ENCODE measurements around the gene SETD7.
"Not testable (repeated sequence)": the region's sequence is repeated elsewhere in the genome, so short reads cannot be mapped to it uniquely, and the experiment has no call there.

SETD7 gene

DNA sequence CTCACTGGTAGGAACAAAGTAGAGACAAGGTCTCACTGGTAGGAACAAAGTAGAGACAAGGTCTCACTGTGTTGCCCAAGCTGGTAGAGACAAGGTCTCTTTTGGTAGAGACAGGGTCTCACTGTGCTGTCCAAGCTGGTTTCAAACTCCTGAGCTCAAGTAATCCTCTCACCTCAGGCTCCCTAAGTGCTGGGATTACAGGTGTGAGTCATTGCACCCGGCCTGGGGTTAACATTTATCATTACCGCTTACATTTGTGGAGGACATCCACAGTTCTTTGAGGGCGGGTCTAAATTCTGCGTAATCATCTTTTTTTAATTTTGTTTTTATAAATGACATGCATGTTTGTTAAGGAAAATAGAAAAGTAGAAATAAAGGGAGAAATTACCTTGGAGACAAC, 90.1 kb downstream of the SETD7 start:
- no peak for DNase-seq (ENCODE audit: low read depth in 2 of 2)

DNA sequence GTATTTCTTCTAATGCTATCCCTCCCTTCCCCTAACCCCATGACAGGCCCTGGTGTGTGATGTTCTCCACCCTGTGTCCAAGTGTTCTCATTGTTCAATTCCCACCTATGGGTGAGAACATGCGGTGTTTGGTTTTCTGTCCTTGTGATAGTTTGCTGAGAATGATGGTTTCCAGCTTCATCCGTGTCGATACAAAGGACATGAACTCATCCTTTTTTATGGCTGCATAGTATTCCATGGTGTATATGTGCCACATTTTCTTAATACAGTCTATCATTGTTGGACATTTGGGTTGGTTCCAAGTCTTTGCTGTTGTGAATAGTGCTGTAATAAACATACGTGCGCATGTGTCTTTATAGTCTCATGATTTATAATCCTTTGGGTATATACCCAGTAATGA, 91.5 kb downstream of the SETD7 start:
- not testable (repeated sequence) for DNase-seq (ENCODE audit: low read depth in 2 of 2)

DNA sequence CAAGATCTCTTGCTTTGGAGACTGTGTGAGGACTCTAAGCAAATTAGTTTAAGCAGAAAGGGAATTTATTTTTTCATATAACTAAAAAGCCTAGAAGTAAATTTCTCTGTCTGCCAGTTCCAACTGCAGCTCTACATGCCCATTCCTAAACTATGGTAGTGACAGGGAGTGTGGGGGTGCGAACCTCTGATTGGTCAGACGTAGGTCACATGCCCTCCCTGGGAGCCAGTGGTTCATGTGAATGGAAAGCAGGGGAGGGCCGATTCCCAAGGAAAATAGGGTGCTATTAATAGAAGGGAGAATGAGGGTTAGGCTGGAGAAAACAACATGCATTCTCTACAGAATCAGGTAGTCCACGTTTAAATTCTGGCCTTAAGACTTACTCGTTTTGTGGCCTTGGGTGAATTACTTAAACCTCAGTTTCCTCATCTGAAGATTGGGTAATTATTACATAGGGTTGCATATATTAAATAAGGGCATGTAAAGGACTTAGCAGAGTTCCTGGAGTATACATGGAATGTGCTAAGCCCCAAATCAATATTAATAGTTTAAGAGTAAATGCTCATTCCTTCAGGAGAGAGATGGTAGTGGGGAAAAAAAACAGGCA, 94.9 kb downstream of the SETD7 start:
- no peak for DNase-seq (ENCODE audit: low read depth in 2 of 2)

DNA sequence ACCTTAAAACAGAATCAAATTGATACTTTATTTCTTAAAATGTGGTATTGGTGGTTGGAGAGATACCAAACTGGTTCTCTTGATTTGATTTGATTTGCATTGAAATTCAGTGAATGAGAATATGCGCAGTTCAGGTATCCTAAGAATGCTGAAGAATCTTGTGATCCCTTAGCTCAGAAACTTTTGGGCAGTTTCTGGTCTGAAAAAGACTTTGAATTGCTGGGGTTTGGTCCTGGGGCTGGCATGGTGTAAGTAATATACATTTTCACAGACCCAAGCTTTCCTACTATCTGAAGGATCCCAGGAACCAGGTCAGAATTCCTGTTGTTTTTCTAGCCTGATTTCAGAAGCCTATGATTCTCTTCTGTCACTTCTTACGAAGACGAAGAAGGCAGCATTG, 95.5 kb downstream of the SETD7 start:
- no peak for DNase-seq (ENCODE audit: low read depth in 2 of 2)

DNA sequence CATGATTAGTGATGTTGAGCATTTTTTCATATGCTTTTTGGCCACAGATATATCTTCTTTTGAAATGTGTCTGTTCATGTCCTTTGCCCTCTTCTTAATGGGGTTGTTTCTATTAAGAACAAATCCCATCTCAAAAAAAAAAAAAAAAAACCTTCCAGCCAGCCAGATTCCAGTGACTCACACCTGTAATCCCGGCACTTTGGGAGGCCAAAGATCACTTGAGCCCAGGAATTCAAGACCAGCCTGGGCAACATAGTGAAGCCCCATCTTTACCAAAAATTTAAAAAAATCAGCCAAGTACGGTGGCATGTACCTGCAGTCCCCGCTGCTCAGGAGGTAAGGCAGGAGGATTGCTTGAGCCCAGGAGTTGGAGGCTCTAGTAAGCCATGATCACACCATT, 97.0 kb downstream of the SETD7 start:
- DNase-seq (ENCODE audit: low read depth in 2 of 2): no peak

DNA sequence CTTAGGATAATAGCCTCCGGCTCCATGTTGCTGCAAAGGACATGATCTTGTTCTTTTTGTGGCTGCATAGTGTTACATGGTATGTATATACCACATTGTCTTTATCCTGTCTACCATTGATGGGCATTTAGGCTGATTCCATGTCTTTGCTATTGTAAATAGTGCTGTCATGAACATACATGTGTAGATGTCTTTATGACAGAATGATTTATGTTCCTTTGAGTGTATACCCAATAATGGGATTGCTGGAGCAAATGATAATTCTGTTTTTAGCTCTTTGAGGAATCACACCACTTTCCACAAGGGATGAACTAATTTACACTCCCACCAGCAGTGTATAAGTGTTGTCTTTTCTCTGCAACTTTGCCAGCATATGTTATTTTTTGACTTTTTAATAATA, 97.5 kb downstream of the SETD7 start:
- no peak for DNase-seq (ENCODE audit: low read depth in 2 of 2)

DNA sequence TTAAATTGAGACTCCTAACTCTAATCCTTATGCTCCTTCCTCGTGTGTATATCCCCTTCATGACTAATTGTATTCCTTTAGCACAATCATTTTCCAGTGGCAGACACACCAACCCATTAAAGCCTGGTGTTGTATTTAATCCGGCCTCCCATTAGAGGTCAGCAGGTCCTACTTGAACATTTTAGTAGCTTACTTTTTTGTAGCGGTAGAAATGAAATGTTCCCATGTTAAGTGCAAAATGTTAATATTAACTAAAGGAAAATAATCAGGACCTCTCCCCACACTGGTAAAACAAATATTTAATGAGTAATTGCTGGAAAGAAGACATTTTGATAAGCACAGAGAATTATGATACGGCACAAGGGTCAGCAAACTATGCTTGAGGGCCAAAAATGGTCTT, 98.7 kb downstream of the SETD7 start:
- no peak for DNase-seq (ENCODE audit: low read depth in 2 of 2)

DNA sequence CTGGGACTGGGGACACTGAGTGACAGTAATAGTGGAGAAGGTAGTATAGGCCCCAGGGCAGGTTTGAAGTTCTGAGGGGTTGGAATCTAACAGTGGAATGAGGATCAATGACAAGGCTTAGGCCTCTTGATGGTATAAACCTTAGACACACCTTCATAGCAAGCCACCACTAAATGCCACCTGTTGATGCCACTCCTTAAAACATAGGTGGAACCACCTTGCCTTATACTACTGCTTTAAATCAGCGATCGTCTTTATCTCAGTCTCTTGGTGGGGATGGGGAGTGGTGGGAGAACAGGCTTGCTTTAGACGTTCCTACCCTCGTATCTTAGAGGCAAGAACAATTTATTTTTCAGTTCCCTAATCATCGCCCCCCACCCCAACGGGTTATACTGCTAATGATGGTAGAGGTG, 100.9 kb downstream of the SETD7 start:
- no peak for DNase-seq (ENCODE audit: low read depth in 2 of 2)

DNA sequence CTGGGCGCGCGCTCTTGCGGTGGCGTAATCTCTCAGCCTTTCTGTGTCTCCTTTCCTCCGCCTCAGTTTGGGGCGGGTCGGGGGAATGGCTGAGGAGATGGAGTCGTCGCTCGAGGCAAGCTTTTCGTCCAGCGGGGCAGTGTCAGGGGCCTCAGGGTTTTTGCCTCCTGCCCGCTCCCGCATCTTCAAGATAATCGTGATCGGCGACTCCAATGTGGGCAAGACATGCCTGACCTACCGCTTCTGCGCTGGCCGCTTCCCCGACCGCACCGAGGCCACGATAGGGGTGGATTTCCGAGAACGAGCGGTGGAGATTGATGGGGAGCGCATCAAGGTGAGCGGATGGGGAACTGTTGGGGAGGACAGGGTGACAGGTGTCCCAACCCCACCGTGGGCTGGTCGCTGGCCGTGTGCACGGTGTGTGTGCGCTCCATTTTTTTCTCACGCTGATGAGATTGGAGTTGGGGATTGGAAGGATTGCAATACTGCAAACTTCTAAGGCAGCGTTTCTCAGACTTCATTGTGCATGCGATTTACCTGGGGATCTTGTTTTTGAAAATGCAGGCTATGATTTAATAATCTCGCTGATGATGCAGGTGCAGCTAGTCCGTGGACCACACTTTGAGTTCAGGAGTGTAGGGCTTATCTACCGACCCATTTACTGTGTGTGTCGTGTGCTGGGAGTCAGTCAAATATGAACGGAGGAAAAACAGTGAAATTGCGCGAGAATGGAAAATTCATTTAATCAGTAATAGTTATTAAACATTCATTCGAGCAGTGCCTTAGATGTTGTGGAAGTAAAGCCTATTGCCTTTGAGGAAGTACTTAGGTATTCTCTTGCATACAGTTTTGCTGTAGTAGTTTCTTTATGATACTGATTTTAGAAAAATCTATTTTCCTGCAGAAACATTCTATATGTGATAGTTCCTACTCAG, 101.6 kb downstream of the SETD7 start, which contains the start of gene RAB33B:
Gene RAB33B (plus strand): TSS at position 11 of the 935 bp plus-strand sequence. CDS start 75 bp downstream, at position 86.
- no peak for DNase-seq (ENCODE audit: low read depth in 2 of 2)

DNA sequence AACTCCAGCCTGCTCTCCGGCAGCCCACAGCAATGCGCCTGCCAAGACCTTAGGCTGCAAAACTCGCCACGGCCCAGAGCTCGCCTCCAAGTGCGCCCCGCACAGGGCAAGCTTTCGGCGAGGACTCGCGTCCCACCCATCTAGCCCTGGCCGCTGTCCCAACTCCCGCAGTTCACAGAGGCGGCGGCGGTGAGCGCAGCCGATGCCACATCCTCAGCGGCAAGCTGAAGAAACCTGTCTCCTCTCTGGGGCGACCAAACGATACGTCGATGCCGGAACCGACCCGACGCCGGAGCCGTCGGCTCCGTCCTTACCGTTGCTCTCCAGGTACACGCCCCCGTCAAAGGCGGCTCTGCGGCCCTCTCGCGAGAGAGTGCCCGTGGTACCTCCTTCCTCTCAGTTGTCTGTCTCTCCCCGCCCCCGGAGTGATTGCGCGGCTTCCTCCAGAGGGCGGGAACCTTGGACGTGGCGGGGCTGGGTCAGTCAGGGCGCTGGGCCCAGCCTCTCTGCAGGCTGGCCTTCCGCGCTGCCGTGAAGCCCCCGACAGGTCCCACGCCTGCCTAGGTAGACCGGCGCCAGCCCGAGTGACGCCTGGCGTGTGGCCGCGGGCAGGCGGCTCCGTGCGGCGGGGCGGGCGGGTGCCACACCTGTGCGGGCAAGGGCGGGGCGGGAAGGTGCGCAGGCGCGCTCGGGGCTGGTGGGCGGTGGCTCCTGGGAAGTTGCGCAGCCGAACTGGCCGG, 102.5 kb downstream of the SETD7 start:
- peak; percentile 88 to 95 for DNase-seq (ENCODE audit: low read depth in 2 of 2)

DNA sequence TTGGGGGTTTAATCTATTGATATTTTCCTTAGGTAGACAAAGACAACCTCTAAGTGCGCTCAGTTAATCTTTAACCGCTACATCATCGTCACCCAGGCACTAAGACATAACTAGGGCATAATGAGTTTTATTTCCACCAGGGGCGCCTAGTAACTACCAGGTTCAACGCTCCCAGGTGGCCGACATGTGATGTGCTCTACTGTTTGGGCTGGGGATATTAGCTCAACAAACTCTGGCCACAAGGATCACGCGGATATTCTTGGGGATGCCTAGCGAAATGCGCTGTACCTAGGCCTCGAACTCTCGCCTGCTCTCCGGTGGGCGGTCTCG, 103.0 kb downstream of the SETD7 start:
- peak; percentile 13 to 22 for DNase-seq (ENCODE audit: low read depth in 2 of 2)

DNA sequence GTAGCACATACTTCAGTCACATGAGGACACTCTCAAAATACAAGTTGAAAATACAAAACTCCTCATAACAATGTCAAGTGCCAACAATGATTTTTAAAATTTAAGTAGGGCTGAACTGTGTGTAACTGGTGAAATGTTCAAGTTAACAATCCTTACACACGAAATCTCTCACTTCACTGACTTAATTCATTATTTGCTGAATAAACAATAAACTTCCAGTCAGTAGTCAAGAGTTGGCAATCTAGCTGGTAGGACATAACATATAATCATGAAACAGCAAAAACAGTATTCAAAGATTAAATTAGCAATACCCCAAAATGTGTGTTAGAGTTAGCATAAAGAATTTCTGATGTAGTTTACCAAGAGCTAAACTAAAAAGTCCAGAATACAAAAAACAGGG, 104.0 kb downstream of the SETD7 start:
- DNase-seq (ENCODE audit: low read depth in 2 of 2): no peak

DNA sequence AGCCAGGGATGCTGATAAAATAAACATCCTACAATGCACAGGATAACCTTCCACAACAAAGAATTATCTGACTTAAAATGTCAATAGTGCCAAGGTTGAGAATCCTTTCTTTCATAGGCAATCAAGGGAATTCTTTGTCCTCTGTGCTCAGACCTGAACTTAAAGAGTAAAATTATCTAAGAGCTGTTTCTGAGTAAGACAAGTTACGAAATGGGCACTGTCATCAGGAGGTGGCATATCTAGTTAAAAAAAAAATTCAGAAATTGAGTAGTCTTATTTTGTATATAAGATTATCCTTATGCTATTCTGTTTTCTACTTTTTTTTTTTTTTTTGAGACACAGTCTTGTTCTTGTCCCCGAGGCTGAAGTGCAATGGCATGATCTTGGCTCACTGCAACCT, 105.4 kb downstream of the SETD7 start:
- DNase-seq (ENCODE audit: low read depth in 2 of 2): no peak

DNA sequence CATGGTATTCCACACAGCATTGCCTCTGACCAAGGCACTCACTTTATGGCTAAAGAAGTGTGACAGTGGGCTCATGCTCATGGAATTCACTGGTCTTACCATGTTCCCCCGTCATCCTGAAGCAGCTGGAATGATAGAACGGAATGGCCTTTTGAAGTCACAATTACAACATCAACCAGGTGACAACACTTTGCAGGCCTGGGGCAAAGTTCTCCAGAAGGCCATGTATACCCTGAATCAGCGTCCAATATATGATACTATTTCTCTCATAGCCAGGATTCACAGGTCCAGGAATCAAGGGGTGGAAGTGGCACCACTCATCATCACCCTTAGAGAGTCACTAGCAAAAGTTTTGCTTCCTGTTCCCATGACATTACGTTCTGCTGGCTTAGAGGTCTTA, 108.9 kb downstream of the SETD7 start:
- not testable (repeated sequence) for DNase-seq (ENCODE audit: low read depth in 2 of 2)
